NCI-H128 (cell line): ENCODE data around the gene HENMT1.

Experiments used
- DNase-seq: peaks from one replicate; lab custom pipeline; 2025; ENCODE audit not compliant: unreplicated experiment; lab: John Stamatoyannopoulos, UW

The HENMT1 gene

GRCh38 chr1:108628665-108629064, 32.2 kb downstream of the HENMT1 start:
- DNase-seq, result no peak

DNA sequence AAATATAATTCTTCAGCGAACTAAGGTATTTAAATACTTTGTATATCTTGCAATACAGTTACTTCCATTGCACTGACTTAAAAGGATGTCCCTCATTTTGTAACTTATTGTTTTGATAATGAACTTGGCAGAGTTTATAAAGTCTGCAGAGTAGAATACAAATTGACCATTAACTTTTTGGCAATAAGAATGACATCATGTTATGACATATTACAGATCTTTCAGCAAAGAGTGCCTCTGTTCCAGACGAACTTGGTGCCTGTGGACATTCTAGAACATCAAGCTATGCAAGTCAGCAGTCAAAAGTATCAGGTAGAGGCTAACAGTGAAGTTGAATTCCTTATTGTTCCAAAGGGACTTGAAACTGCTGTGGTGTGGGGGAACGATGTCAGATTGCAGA, 32.9 kb downstream of the HENMT1 start:
- DNase-seq, result no peak

- no peak for DNase-seq
Observed at GRCh38 chr1:108627256-108627655, 33.6 kb downstream of the HENMT1 start.

- DNase-seq, result no peak
Observed at GRCh38 chr1:108624069-108624468, 36.8 kb downstream of the HENMT1 start.

GRCh38 chr1:108617724-108618056, 43.2 kb downstream of the HENMT1 start:
- DNase-seq, result no peak

- no peak for DNase-seq
Observed at GRCh38 chr1:108617008-108617723, 43.7 kb downstream of the HENMT1 start.

- no peak for DNase-seq
Observed at GRCh38 chr1:108615544-108615943, 45.3 kb downstream of the HENMT1 start.

DNA sequence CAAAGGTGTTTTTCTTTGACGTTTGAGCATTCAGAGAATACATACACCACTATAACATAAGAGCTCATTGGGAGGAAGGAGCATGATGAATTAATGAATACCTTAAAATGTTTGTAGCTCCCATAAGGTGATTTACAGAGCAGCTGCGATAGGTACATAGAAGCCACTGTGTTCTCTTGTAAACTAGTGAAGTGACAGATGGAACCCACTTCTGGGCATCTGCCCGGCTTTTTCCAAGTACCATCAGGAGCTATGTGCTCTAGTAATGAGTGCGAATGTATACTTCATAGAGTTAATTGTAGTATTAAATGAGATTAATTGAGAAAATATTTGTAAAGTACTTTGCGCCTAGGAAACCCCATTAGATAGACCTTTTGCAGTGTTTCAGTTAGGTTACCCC, 48.4 kb downstream of the HENMT1 start:
- DNase-seq, result no peak

DNA sequence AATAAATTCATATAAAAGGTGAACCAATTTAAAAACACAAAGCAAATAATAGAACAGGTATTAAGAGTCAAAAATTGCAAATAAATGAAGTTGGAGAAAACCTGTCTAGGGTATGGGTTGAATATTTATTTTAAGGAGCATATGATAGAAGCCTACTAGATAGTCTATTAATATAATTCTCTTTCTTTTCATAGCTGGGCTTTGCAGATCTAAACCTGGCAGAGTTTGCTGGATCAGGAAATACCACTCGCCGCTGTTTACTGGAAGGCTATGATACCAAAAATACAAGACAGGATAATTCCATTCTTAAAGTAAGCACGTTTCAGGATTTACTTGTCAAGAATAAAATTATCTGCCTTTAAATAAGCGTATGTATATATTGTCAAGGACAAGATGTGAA, 48.9 kb downstream of the HENMT1 start:
- DNase-seq, result no peak

DNA sequence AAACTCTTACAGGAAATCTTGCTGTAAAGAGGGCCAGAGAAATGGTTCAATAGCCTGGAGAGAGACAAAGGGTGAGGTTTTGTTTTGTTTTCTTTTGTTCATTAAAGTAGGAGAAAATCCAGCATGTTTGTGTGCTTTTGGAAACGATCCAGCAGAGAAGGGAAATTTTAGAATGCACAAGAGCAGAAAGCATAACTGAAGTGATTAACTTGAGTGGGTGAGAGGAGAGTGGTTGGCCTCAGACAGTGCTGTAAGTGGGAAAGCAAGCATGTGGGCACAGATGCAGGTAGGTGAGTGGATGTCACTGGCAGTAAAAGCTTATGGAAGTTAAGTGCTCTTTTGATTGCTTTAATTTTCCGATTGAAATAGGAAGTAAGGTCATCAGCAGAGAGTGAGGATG, 50.8 kb downstream of the HENMT1 start:
- peak; percentile 95 for DNase-seq

- peak; percentile 72 for DNase-seq
Observed at GRCh38 chr1:108609483-108610049, 51.3 kb downstream of the HENMT1 start.

DNA sequence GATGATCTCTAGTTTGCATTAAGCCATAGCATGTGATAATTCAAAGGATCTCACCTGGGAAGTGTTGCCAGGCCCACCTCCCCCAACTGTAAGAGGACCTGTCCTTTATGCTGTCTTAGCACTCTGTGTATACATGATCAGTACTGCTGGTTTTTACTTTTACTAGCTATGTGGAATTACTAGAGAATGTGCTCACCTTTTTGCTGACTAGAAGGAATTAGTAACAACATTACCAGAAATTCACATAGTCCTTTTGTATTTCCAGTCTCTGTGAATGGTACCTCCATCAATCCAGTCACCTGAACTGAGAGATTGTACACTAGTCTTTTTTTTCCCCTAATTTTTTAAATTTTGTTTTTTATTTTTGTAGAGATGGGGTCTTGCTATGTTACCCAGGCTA, 54.4 kb downstream of the HENMT1 start:
- no peak for DNase-seq

DNA sequence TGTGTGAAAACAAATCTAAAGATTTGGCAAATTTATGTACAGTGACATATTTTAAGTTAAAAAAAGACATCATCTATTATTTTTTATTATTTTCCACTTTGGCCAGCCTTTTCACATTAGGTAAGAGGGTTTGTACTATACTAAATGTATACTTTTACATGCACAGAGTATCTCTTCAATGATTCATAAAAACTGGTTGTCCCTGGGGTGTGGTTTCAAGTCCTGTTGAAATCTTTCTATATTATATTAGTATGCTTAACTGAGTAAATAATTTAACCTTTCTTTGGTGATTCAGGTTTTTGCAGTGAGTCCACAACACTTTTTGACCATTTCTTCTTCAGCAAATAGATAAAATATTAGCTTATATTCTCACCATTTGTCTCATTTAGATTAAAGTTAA, 55.3 kb downstream of the HENMT1 start:
- no peak for DNase-seq

DNA sequence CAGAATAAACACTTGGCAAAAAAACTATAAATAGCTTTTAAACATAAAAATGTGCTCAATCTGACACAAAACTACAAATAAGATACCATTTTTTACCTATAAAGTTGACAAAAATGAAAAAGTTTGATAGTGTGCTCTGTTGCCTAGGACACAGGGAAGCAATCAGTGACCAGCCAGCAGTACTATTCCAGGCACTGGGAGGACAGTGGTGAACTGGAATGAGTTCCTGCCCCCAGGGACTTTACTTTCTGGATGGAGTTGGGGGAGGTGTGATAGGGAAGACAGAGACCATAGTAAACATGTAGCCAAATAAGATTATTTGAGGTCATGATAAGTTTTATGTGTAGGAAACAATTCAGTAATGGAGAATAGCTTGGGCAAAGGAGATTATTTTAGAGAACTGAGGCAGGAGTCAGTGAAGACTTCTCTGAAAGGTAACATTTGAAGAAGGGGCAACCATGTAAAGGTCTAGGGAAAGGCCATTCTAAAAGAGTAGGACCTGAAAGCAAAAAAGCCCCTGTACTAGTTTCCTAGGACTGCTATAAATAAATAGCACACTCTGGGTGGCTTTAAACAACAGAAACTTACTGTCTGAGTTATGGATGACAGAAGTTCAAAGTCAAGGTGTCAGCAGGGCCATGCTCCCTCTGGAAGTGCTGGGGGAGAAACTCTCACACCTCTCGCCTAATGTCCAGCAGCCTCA, 59.0 kb downstream of the HENMT1 start:
- no peak for DNase-seq

DNA sequence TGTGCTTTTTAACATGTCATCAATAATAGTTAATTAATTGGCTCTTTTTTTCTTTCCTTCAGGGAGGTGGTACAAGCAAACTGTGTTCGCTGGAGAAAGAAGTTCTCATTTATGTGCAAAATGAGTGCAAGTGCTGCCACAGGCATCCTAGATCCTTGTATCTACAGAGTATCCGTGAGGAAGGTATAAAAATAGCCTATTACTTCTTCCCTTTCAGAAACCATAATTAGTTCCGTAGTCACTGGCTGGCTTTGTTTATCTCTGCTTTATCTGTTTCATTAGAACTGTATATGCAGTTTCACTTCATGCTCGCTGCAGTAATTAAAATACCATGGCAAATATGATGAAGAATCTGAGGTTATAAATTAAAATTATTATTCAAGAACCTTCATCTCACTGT, 60.4 kb downstream of the HENMT1 start:
- no peak for DNase-seq

DNA sequence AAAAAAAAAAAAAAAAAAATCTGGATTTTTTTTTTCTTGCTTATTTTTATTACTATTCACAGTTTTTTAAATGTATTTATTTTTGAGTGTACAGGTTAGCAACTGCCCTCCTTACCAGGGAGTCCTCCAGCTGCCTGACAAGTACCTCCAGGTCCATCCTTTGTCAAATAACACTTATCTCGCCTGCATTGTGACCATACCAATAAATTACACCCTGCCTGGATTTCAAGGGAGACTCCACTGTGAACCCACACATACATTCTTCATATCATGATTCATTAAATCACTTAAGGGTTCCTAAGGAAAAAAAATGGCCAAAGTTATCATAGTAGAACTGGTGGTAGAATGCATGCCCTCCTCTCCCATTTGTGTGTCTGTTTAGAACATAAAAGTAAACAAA, 62.6 kb downstream of the HENMT1 start:
- no peak for DNase-seq
